ENCODE results near the gene RPS28.
"Not testable (repeated sequence)": the region's sequence is repeated elsewhere in the genome, so short reads cannot be mapped to it uniquely, and the experiment has no call there.

RPS28 gene

GRCh38 chr19:8336660-8337059, 15.4 kb downstream of the RPS28 start:
- no peak for TF ChIP-seq CTCF (IDR thresholded peaks at IDR 0.05; ENCODE audit: control insufficient read depth, insufficient read depth, low read depth, low read length, missing control alignments)
- no peak overlapping the region for H3K4me3 ChIP-seq (ENCODE audit: control insufficient read depth, low read depth, low read length)
- no peak for DNase-seq (ENCODE audit: low read depth)

GRCh38 chr19:8337728-8338127, 16.4 kb downstream of the RPS28 start:
- DNase-seq (ENCODE audit: low read depth), result no peak
- no peak for TF ChIP-seq CTCF (IDR thresholded peaks at IDR 0.05; ENCODE audit: control insufficient read depth, insufficient read depth, low read depth, low read length, missing control alignments)

GRCh38 chr19:8338835-8339234, 17.5 kb downstream of the RPS28 start:
- no peak overlapping the region for H3K4me3 ChIP-seq (ENCODE audit: control insufficient read depth, low read depth, low read length)
- no peak for TF ChIP-seq CTCF (IDR thresholded peaks at IDR 0.05; ENCODE audit: control insufficient read depth, insufficient read depth, low read depth, low read length, missing control alignments)
- no peak for DNase-seq (ENCODE audit: low read depth)

More at GRCh38 chr19:8337728-8338127, 16.4 kb downstream of the RPS28 start:
- H3K4me3 ChIP-seq (ENCODE audit: control insufficient read depth, low read depth, low read length), result no peak overlapping the region

GRCh38 chr19:8340341-8341096, 19.2 kb downstream of the RPS28 start:
- H3K4me3 ChIP-seq (ENCODE audit: control insufficient read depth, low read depth, low read length), result no peak overlapping the region
- DNase-seq (ENCODE audit: low read depth), result no peak
- no peak for TF ChIP-seq CTCF (IDR thresholded peaks at IDR 0.05; ENCODE audit: control insufficient read depth, insufficient read depth, low read depth, low read length, missing control alignments)

GRCh38 chr19:8341504-8341903, 20.2 kb downstream of the RPS28 start:
- H3K4me3 ChIP-seq (ENCODE audit: control insufficient read depth, low read depth, low read length); DNase-seq (ENCODE audit: low read depth): not testable (repeated sequence)

- no peak for DNase-seq (ENCODE audit: low read depth)
- no peak overlapping the region for H3K4me3 ChIP-seq (ENCODE audit: control insufficient read depth, low read depth, low read length)
- TF ChIP-seq CTCF (IDR thresholded peaks at IDR 0.05; ENCODE audit: control insufficient read depth, insufficient read depth, low read depth, low read length, missing control alignments), result no peak
Observed at GRCh38 chr19:8342316-8342683, 21.0 kb downstream of the RPS28 start.

GRCh38 chr19:8342684-8343482, 21.6 kb downstream of the RPS28 start, which contains the start of gene KANK3:
KANK3 (minus strand) TSS chr19:8343262; CDS start chr19:8337828, 5,434 bp downstream.
- peak within 1 kb of the TSS; percentile 8 for H3K4me3 ChIP-seq (ENCODE audit: control insufficient read depth, low read depth, low read length)
- no peak for TF ChIP-seq CTCF (IDR thresholded peaks at IDR 0.05; ENCODE audit: control insufficient read depth, insufficient read depth, low read depth, low read length, missing control alignments)
- DNase-seq (ENCODE audit: low read depth), result peak; percentile 60

All from AG09309 (cell line).